ENCODE results near the gene GGCT.

DNA sequence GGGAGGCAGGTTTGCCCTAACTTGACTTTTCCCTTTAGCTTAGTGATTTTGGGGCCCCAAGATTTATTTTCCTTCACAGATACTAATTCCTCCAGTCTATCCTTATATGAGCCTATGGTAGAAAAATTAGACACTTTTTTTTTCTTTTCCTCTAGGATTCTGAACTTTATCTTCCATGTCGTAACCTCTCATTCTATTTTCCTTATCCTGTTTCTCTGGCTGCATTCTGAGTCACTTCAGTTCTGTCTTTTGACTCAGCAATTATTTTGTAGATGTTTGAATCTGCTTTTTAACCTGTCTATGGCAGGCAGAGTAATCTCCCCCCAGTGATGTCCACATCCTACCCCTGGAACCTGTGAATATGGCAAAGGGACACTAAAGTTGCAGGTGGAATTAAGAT lies 19.0 kb downstream of the GGCT start:
- TF ChIP-seq POLR2AphosphoS5 (IDR thresholded peaks at IDR 0.05; ENCODE audit: low read depth, low read length) (no peak), POU2F2 (IDR thresholded peaks at IDR 0.05; ENCODE audit: low read depth, low read length) (no peak)
